CD4-positive, alpha-beta T cell treated with Interleukin-21 for 1 hour (primary cell): ENCODE results near the gene PTPRN2.
"Not testable (repeated sequence)": the region's sequence is repeated elsewhere in the genome, so short reads cannot be mapped to it uniquely, and the experiment has no call there.

Experiments used
- DNase-seq: peaks from one replicate; pipeline ENCODE4 v3.0.0-alpha.2; 2020

PTPRN2 gene

GRCh38 chr7:158508802-158509385, 78.7 kb downstream of the PTPRN2 start:
- DNase-seq, result no peak

- DNase-seq, result not testable (repeated sequence)
Measured at GRCh38 chr7:158508321-158508720, 79.3 kb downstream of the PTPRN2 start.

- no peak for DNase-seq
Measured at GRCh38 chr7:158507917-158508316, 79.7 kb downstream of the PTPRN2 start.

- not testable (repeated sequence) for DNase-seq
Measured at GRCh38 chr7:158507175-158507574, 80.4 kb downstream of the PTPRN2 start.

- no peak for DNase-seq
Measured at GRCh38 chr7:158506626-158507025, 81.0 kb downstream of the PTPRN2 start.

- no peak for DNase-seq
Measured at GRCh38 chr7:158505683-158506082, 81.9 kb downstream of the PTPRN2 start.

GRCh38 chr7:158502068-158502750, 85.4 kb downstream of the PTPRN2 start:
- no peak for DNase-seq

GRCh38 chr7:158501393-158502067, 86.1 kb downstream of the PTPRN2 start:
- no peak for DNase-seq

GRCh38 chr7:158500651-158501052, 87.0 kb downstream of the PTPRN2 start:
- no peak for DNase-seq

- no peak for DNase-seq
Measured at GRCh38 chr7:158499082-158499455, 88.6 kb downstream of the PTPRN2 start.

- no peak for DNase-seq
Measured at GRCh38 chr7:158498443-158499081, 89.1 kb downstream of the PTPRN2 start.

GRCh38 chr7:158497627-158498026, 90.0 kb downstream of the PTPRN2 start:
- no peak for DNase-seq

GRCh38 chr7:158495786-158496185, 91.8 kb downstream of the PTPRN2 start:
- no peak for DNase-seq

- no peak for DNase-seq
Measured at GRCh38 chr7:158495216-158495615, 92.4 kb downstream of the PTPRN2 start.

GRCh38 chr7:158494643-158495042, 93.0 kb downstream of the PTPRN2 start:
- DNase-seq, result no peak

GRCh38 chr7:158494162-158494586, 93.4 kb downstream of the PTPRN2 start:
- no peak for DNase-seq

GRCh38 chr7:158492367-158492764, 95.3 kb downstream of the PTPRN2 start:
- DNase-seq, result no peak

- no peak for DNase-seq
Measured at GRCh38 chr7:158491094-158491493, 96.5 kb downstream of the PTPRN2 start.

GRCh38 chr7:158490171-158490782, 97.3 kb downstream of the PTPRN2 start:
- DNase-seq, result no peak

- no peak for DNase-seq
Measured at GRCh38 chr7:158489462-158490155, 98.0 kb downstream of the PTPRN2 start.

- DNase-seq, result no peak
Measured at GRCh38 chr7:158488181-158488971, 99.2 kb downstream of the PTPRN2 start.

- no peak for DNase-seq
Measured at GRCh38 chr7:158487631-158488151, 99.9 kb downstream of the PTPRN2 start.
